ENCODE data around the gene ZFAND2B.
"Not testable (repeated sequence)": the region's sequence is repeated elsewhere in the genome, so short reads cannot be mapped to it uniquely, and the experiment has no call there.

DNA sequence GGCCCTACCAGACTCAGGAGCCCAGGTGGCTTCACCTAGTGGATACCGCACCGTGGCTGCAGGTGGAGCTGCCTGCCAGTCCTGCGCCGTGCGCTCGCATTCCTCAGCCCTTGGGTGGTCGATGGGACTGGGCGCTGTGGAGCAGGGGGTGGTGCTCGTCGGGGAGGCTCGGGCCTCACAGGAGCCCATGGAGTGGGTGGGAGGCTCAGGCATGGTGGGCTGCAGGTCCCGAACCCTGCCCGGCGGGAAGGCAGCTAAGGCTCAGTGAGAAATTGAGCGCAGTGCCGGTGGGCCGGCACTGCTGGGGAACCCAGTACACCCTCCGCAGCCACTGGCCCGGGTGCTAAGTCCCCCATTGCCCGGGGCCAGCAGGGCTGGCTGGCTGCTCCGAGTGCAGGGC lies 5.3 kb upstream of the ZFAND2B start:
- not testable (repeated sequence) for TF ChIP-seq POLR2AphosphoS5, POLR2A (IDR thresholded peaks at IDR 0.05)
- TF ChIP-seq, protein P1, sequence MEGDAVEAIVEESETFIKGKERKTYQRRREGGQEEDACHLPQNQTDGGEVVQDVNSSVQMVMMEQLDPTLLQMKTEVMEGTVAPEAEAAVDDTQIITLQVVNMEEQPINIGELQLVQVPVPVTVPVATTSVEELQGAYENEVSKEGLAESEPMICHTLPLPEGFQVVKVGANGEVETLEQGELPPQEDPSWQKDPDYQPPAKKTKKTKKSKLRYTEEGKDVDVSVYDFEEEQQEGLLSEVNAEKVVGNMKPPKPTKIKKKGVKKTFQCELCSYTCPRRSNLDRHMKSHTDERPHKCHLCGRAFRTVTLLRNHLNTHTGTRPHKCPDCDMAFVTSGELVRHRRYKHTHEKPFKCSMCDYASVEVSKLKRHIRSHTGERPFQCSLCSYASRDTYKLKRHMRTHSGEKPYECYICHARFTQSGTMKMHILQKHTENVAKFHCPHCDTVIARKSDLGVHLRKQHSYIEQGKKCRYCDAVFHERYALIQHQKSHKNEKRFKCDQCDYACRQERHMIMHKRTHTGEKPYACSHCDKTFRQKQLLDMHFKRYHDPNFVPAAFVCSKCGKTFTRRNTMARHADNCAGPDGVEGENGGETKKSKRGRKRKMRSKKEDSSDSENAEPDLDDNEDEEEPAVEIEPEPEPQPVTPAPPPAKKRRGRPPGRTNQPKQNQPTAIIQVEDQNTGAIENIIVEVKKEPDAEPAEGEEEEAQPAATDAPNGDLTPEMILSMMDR (IDR thresholded peaks at IDR 0.05): not testable (repeated sequence)

Data from gastroesophageal sphincter (tissue), 3 donors.